AG09319 (cell line): ENCODE data around the gene TMEM233.

ENCODE experiments used
- DNase-seq: peaks from one replicate; pipeline ENCODE4 v3.0.0-alpha.2; 2010; ENCODE audit warnings: low read depth; ENCODE audit errors: extremely low read depth
- TF ChIP-seq, protein P1 (sequence below): IDR thresholded peaks from 2 replicates; pipeline ENCODE4 v1.5.1; 2011; ENCODE audit warnings: low read depth, mild to moderate bottlenecking, inconsistent platforms, low read length, moderate library complexity

The TMEM233 gene

DNA sequence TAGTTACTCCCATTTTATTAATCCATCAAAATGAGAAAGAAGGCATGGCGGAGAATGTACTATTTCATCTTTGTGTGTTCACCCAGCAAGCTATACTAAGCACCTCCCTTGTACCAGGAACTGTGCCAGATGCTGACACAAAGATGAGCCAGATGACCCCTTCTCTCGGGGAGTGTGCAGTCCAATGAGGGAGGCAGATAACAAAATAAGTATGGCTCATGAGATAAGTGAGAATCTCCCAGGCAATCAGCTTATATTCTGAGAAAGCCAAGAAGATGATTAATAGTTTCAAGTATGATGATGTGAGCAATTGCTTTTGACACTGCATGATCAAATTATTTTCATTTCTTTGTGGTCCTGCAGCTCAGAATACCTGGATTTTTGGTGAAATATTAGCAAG is 1.3 kb upstream of the TMEM233 start:
- TF ChIP-seq, protein P1, sequence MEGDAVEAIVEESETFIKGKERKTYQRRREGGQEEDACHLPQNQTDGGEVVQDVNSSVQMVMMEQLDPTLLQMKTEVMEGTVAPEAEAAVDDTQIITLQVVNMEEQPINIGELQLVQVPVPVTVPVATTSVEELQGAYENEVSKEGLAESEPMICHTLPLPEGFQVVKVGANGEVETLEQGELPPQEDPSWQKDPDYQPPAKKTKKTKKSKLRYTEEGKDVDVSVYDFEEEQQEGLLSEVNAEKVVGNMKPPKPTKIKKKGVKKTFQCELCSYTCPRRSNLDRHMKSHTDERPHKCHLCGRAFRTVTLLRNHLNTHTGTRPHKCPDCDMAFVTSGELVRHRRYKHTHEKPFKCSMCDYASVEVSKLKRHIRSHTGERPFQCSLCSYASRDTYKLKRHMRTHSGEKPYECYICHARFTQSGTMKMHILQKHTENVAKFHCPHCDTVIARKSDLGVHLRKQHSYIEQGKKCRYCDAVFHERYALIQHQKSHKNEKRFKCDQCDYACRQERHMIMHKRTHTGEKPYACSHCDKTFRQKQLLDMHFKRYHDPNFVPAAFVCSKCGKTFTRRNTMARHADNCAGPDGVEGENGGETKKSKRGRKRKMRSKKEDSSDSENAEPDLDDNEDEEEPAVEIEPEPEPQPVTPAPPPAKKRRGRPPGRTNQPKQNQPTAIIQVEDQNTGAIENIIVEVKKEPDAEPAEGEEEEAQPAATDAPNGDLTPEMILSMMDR, result no peak
- DNase-seq, result no peak

DNA sequence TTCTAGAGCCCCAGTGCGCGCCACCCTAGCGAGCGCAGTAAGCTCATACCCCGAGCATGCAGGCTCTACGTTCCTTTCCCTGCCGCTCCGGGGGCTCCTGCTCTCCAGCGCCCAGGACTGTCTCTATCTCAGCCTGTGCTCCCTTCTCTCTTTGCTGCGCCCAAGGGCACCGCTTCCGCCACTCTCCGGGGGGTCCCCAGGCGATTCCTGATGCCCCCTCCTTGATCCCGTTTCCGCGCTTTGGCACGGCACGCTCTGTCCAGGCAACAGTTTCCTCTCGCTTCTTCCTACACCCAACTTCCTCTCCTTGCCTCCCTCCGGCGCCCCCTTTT is 791 bp downstream of the TMEM233 start:
- TF ChIP-seq, protein P1, result no peak
- no peak for DNase-seq

DNA sequence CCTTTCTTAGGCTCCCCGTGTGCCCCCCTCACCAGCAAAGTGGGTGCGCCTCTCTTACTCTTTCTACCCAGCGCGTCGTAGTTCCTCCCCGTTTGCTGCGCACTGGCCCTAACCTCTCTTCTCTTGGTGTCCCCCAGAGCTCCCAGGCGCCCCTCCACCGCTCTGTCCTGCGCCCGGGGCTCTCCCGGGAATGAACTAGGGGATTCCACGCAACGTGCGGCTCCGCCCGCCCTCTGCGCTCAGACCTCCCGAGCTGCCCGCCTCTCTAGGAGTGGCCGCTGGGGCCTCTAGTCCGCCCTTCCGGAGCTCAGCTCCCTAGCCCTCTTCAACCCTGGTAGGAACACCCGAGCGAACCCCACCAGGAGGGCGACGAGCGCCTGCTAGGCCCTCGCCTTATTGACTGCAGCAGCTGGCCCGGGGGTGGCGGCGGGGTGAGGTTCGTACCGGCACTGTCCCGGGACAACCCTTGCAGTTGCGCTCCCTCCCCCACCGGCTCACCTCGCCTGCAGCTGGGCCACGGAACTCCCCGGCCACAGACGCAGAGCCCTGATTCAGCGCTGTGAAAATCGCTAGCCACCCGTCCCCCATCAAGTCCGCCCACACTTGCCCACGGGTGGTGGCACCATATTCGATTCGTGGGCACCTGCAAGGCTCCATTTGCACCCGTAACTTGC is 1.3 kb downstream of the TMEM233 start:
- no peak for DNase-seq

DNA sequence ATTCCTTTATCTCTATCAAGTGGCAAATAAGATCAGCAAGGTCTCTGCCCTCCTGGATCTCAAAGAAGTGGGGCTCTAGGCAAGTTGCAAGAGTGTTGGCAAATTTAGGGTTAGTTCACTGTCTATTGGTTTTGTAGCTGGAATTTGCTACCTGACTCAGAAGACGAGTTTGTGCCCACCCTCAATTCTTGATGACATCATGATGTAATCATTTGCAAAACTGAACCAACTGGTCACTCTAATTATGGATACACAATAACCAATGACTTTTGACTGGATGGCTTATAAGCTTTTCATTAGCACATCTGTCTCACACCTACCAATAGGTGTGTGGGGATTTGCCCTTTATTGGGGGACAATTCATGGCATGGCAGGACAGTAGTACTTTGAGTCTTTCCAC is 4.6 kb downstream of the TMEM233 start:
- no peak for DNase-seq
- TF ChIP-seq, protein P1, result no peak

More for the DNA sequence above, 1.3 kb downstream of the TMEM233 start:
- TF ChIP-seq, protein P1, result no peak

DNA sequence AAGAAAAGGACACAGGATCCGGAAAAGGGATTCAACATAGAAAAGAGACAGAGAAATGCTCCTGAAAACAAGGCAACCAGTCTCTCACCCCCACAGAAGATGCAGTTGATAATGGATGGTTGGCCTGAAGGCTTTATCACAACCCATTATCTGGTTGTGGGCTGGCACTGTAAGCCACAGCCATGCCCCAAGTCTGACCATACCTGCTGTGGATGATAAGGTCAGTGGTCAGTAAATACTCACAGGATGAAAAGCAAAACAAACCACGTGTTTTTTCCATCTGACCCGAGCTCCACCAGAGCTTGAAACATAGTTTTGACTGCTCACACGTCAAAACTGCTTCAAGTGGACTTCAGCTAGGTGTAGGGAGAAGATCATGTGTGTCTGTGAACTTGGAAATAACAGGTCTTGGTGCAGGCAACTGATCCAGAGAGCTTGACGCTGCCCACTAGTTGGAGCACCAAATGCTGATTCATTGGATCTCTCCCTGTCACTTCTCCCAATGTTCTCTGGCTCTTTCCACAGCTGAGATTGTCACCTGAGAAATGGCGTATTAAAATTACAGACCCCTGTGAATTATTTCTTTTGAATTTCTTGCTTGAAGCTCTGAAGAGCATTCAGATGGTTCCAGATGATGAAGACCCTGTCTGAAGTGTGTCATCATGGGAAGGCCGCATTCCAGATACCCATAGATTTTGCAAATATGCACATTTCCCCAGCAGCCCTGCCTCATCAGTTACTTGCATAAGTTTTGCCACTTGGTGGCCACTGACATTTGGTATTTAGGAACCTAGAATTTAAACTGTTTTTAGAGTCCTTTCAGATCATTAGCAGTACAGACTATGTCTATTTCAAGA is 8.5 kb downstream of the TMEM233 start:
- TF ChIP-seq, protein P1, result no peak
- no peak for DNase-seq

DNA sequence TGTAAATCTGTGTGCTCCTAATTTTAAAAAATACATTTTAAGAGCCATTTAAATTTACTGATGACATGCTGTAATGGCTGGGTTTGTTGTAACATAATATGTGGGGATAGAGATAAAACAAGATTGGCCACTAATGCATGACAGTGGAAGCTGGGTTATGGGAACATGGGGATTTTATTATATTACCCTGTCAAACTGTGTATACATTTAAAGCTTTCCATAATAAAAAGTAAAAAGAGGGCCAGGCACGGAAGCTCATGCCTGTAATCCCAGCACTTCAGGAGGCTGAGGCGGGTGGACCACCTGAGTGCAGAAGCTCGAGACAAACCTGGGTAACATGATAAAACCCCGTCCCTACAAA is 9.1 kb downstream of the TMEM233 start:
- TF ChIP-seq, protein P1, result no peak
- DNase-seq, result no peak

DNA sequence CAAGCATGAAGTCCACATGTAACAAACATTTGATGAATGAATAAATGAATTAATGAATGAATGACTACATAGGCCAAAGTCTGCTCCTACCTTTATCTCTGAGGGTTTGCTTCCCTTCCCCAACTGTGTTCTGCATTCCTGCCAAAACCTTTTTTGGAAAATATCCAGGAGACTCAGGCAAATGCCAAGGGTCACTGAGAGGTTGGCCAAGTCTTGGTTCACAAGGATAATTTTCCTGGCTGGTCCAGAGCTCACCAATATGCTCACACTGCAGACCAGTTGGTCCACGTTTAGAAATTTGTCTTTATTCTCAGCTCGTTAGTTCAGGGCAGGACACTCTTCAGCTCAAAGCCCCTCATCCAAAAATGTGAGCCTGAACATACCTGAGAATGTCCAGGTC is 10.2 kb downstream of the TMEM233 start:
- DNase-seq, result no peak
- TF ChIP-seq, protein P1, result no peak
